CD1c-positive myeloid dendritic cell (primary cell): ENCODE measurements around the gene SMYD3.
"Not testable (repeated sequence)": the region's sequence is repeated elsewhere in the genome, so short reads cannot be mapped to it uniquely, and the experiment has no call there.

ENCODE experiments used
- DNase-seq: peaks from one replicate; pipeline ENCODE4 v3.0.0-alpha.2; 2016; ENCODE audit errors: extremely low spot score

Gene SMYD3

GRCh38 chr1:246108278-246108925 is 398.7 kb downstream of the SMYD3 start:
- DNase-seq: no peak

DNA sequence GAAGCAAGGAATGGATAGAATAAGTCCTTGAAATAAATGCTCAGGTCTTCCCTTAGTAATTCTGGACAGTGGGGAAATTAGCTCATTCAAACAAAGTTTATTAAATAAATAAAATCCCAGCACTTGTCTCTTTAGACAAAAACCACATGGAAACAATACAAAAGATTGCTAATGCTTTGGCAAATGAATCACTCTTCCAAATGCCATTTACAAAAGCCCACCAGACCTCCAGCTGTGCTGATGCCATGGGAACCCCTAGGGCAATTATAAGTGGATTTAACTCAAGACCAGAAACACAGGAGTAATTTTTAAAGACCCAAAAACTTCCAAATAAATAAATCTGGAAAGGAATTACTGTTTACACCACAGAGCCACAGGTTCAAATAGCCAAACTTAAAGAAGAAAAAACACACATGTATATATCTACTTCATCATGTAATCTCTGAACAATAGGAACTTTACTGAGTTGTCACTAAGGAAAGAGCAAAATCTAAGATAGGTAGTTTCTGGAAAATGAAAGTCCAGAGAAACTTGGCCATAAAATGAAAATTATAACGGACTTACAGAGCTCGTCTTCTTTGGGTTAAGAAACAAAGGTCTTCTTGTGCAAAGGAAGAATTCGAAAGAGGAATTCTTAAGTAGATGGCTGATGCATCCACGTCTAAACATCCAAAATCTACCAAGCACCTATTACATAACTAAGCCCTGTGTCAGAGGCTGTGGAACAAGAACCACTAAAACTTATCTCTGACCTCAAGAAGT is 399.4 kb downstream of the SMYD3 start:
- DNase-seq: no peak

GRCh38 chr1:246106342-246106763 is 400.7 kb downstream of the SMYD3 start:
- DNase-seq: peak; percentile 27

DNA sequence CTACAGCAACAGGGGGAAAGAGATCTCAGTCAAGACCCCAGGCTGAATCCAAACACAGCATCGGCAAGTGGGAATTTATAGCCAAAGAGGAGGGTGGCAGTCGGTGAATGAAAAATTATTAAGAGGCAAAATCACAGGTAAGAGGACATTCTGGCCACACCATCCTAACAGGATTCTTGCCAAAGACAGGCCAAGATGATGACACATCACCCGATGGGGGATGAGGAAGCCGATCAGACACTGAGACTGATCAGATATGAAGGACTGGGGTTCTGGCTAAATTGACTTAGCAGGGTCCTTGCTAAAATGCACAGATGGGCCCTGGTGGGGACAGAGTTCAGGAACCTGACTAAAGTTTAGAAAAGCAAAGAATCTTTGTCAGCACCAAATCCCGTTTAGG is 402.2 kb downstream of the SMYD3 start:
- no peak for DNase-seq

DNA sequence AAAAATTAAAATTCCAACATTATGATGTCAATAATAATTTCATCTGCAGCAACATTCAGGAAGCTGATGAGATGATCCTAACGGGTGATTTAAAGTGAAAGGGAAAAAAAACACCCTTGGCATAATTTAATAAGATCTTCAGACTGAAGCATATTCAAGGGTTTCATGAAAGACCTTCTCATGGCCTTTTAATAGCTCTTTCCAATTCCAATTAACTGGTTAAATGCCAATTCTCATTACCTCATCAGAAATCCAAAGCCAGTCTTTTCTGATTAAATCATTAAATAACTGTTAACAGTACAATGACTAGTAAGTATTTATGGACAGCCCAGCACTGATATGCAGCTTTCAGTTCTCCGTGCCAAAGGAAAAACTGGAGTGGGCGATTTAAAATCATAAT is 407.5 kb downstream of the SMYD3 start:
- no peak for DNase-seq

GRCh38 chr1:246096356-246096755 is 410.7 kb downstream of the SMYD3 start:
- DNase-seq: no peak

- no peak for DNase-seq
Measured at GRCh38 chr1:246095443-246095842, 411.6 kb downstream of the SMYD3 start.

DNA sequence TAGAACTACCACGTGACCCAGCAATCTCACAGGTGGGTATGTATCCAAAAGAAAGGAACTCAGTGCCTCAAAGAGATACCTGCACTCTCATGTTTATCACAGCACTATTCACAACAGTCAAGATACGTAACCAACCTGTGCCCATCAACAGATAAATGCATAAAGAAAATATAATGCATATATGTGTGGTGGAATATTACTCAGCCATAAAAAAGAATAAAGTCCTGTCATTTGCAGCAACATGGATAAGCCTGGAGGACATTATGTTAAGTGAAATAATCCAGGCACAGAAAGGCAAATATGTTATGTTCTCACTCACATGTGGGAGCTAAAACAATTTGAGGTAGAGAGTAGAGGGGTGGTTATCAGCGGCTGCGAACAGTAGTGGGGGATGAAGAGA is 413.8 kb downstream of the SMYD3 start:
- DNase-seq: no peak

DNA sequence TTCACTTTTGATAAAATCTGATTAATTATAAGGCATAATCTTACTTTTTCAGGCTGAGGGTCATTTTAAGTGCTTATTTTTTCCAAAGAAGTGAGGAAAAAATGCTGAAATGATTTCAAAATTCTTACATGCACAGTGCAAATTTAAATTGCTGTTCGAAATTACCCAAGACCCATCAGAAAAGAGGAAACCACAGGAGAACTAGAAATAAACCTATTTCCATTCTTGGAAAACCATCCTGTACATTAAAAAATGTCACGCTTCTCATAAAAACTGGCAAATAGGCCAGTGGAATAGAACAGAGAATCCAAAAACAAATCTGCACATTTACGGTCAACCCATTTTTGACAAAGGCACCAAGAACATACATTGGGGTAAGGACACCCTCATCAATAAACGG is 414.9 kb downstream of the SMYD3 start:
- peak; percentile 26 for DNase-seq

- no peak for DNase-seq
Measured at GRCh38 chr1:246091477-246091876, 415.6 kb downstream of the SMYD3 start.

- DNase-seq: no peak
Measured at GRCh38 chr1:246086191-246086590, 420.9 kb downstream of the SMYD3 start.

GRCh38 chr1:246083416-246083815 is 423.7 kb downstream of the SMYD3 start:
- no peak for DNase-seq

DNA sequence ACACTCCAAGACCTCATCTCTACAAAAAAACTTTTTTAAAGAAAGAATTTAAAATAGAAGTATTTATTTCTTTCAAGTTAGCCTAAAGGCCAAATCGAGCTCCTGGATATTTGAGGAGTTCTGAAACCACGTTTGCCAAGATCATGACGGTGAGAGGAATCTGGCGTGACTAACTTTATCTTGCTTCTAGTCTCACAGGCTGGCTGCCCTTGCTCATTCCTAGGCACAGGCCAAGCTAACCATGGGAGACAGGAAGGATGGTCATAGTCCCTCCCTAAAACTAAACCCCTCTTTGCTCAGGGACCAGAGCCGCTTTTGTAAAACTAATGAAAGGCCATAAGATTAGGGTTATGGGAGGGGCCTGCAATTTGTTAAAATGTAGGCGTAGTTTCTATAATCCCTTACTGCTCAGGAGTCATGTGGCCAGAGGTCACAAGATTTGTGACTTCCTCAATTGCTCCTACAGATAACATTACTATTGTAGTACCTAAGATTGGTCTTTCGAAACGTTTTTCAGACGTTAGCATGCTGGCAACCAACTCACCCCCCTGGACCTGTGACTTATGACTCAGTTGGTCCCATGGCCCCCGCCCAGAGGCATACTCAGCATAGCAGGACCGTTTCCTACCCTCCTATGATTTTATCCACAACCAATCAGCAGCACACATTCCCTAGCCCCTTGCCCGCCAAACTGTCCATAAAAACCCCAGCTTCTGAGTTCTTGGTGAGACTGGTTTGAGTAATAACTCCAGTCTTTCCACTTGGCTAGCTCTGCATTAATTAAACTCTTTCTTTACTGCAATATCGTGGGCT is 425.0 kb downstream of the SMYD3 start:
- peak; percentile 11 for DNase-seq

DNA sequence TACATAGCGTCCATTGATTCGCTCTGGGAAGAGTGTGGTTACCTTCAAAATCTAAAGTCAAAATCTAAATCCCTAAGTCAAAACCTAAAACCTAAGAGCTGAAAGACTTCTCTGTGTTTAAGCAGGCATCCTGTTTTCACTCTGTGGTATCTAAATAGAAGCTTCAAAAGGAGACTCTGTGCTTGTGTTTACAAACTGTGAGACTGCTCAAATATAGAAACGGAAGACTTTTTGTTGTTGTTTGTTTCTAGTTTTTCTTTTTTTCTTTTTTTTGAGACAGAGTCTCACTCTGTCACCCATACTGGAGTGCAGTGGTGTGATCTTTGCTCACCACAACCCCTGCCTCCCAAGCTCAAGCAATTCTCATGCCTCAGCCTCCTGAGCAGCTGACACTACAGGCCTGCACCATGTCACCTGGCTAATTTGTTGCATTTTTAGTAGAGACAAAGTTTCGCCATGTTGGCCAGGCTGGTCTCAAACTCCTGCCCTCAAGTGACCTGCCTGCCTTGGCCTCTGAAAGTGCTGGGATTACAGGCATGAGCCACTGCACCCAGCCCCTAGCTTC is 425.9 kb downstream of the SMYD3 start:
- DNase-seq: no peak

- DNase-seq: no peak
Measured at GRCh38 chr1:246080031-246080430, 427.0 kb downstream of the SMYD3 start.

GRCh38 chr1:246078888-246079252 is 428.2 kb downstream of the SMYD3 start:
- DNase-seq: no peak

- no peak for DNase-seq
Measured at GRCh38 chr1:246078126-246078887, 428.8 kb downstream of the SMYD3 start.

DNA sequence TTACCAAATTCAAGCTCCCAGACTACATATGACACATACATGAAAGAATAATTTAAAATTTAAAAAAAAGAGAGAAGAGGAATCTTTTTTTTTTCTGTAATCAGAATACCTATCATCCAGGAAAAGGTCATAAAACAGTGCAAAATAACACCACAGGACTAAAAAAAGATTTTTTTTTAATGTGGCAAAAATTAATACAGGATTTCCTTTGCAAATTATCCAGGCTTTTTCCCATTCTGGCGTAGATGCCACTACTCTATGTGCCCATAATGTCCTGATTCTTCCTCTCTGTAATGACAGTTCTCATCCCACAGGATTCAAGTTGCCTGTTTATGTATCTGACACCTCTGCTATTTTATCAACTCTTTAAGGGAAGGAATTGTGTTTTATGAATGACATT is 429.6 kb downstream of the SMYD3 start:
- DNase-seq: no peak

GRCh38 chr1:246074421-246074820 is 432.7 kb downstream of the SMYD3 start:
- no peak for DNase-seq

DNA sequence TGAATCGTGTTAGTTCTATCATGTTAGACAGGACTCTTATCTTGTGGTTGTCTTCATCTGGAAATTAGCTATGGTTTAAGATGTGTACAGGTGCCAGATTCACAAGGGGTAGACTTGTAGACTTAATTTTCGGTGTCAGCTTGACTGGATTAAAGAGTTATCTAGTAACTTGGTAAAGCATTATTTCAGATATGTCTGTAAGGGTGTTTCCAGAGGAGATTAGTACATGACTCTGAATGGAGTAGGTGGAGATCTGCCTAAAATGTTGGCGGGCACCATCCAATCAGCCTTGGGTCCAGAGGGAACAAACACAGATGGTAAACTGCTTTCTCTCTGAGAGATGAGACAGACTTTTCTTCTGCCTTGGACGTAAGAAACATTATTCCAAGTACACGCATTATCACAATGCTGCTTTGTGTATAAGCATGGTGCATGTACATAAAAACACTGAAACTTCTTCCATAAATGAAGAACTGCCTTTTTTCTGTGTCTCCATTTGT is 434.6 kb downstream of the SMYD3 start:
- DNase-seq: no peak

DNA sequence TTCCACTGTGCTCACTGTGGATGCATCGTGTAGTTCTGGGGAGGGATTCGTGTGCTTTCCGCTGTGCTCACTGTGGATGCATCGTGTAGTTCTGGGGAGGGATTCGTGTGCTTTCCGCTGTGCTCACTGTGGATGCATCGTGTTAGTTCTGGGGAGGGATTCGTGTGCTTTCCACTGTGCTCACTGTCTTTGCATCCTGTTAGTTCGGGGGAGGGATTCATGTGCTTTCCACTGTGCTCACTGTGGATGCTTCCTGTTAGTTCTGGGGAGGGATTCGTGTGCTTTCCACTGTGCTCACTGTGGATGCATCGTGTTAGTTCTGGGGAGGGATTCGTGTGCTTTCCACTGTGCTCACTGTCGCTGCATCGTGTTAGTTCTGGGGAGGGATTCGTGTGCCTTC is 435.1 kb downstream of the SMYD3 start:
- DNase-seq: not testable (repeated sequence)
